Measurements from ENCODE around the gene DCLK1. TPM values are rescaled to one million over a fixed set of nuclear protein-coding genes. Genes with fewer than 3 reads are reported as not detected.

Gene DCLK1
- total RNA-seq, 4 donors from 2014 or later = 10.0 to 41.1 (median 19.5) TPM

GRCh38 chr13:35964863-35965180 lies 166.4 kb downstream of the DCLK1 start:
- no peak for DNase-seq (ENCODE audit: low spot score in 2 of 2)
- WGBS, 2 donors = 37 to 44% methylated on average over 4 of the region's 4 CpGs
- TF ChIP-seq POLR2A (IDR thresholded peaks at IDR 0.05) (no peak), CTCF (IDR thresholded peaks at IDR 0.05) (no peak)
- intact Hi-C loops (cut with DNase I; ENCODE audit: low total_unique reads) = no loop called here
- H3K4me3 ChIP-seq (ENCODE audit: low read depth, poor library complexity, severe bottlenecking) = no peak overlapping the region

- no peak for DNase-seq (ENCODE audit: low spot score in 2 of 2)
- intact Hi-C loops (cut with DNase I; ENCODE audit: low total_unique reads) = no loop called here
- TF ChIP-seq CTCF (IDR thresholded peaks at IDR 0.05) = no peak
- no peak for TF ChIP-seq POLR2A (IDR thresholded peaks at IDR 0.05)
- H3K4me3 ChIP-seq (ENCODE audit: low read depth, poor library complexity, severe bottlenecking) = no peak overlapping the region
- WGBS, 2 donors = 56 to 63% methylated on average over 6 of the region's 6 CpGs
Measured at GRCh38 chr13:35964011-35964862, 166.9 kb downstream of the DCLK1 start.

GRCh38 chr13:35961461-35962220 lies 169.5 kb downstream of the DCLK1 start:
- TF ChIP-seq POLR2A (IDR thresholded peaks at IDR 0.05) (no peak), CTCF (IDR thresholded peaks at IDR 0.05) (no peak)
- WGBS, 2 donors = 66 to 68% methylated on average over 5 of the region's 5 CpGs
- DNase-seq (ENCODE audit: low spot score in 2 of 2) = no peak
- no peak overlapping the region for H3K4me3 ChIP-seq (ENCODE audit: low read depth, poor library complexity, severe bottlenecking)
- intact Hi-C loops (cut with DNase I; ENCODE audit: low total_unique reads) = no loop called here

GRCh38 chr13:35961002-35961401 lies 170.2 kb downstream of the DCLK1 start:
- intact Hi-C loops (cut with DNase I; ENCODE audit: low total_unique reads) = no loop called here
- no peak overlapping the region for H3K4me3 ChIP-seq (ENCODE audit: low read depth, poor library complexity, severe bottlenecking)
- no peak for DNase-seq (ENCODE audit: low spot score in 2 of 2)
- no peak for TF ChIP-seq POLR2A (IDR thresholded peaks at IDR 0.05)
- TF ChIP-seq CTCF (IDR thresholded peaks at IDR 0.05) = no peak

GRCh38 chr13:35957996-35958395 lies 173.2 kb downstream of the DCLK1 start:
- no peak for DNase-seq (ENCODE audit: low spot score in 2 of 2)
- no peak overlapping the region for H3K4me3 ChIP-seq (ENCODE audit: low read depth, poor library complexity, severe bottlenecking)
- intact Hi-C loops (cut with DNase I; ENCODE audit: low total_unique reads) = no loop called here
- TF ChIP-seq POLR2A (IDR thresholded peaks at IDR 0.05) (no peak), CTCF (IDR thresholded peaks at IDR 0.05) (no peak)
- WGBS, 2 donors = 75 to 89% methylated on average over 2 of the region's 2 CpGs

All from lower leg skin (tissue), 4 donors.